Activated T-helper 1 cell treated with Interleukin-2 at 50 U/mL for 16 hours (primary cell): ENCODE data around the gene MSH6.

ENCODE experiments used
- DNase-seq: peaks from one replicate; pipeline ENCODE4 v3.0.0-alpha.2; 2020; ENCODE audit warnings: low read depth

The MSH6 gene

GRCh38 chr2:47783486-47784351 is 774 bp downstream of the MSH6 start:
- DNase-seq = peak; percentile 45

GRCh38 chr2:47784352-47784851 is 1.5 kb downstream of the MSH6 start:
- DNase-seq = no peak

- DNase-seq = no peak
Observed at GRCh38 chr2:47785986-47786385, 3.0 kb downstream of the MSH6 start.

GRCh38 chr2:47796090-47796697 is 13.2 kb downstream of the MSH6 start:
- DNase-seq = no peak

GRCh38 chr2:47798631-47799030 is 15.7 kb downstream of the MSH6 start:
- no peak for DNase-seq

GRCh38 chr2:47799031-47799609 is 16.2 kb downstream of the MSH6 start:
- no peak for DNase-seq

GRCh38 chr2:47801118-47801517 is 18.2 kb downstream of the MSH6 start:
- no peak for DNase-seq

GRCh38 chr2:47803363-47803762 is 20.4 kb downstream of the MSH6 start:
- DNase-seq = no peak

GRCh38 chr2:47803770-47804169 is 20.8 kb downstream of the MSH6 start:
- no peak for DNase-seq

- no peak for DNase-seq
Observed at GRCh38 chr2:47805850-47806249, 22.9 kb downstream of the MSH6 start.

GRCh38 chr2:47808614-47809013 is 25.7 kb downstream of the MSH6 start:
- DNase-seq = no peak

GRCh38 chr2:47809903-47810302 is 27.0 kb downstream of the MSH6 start:
- DNase-seq = no peak

GRCh38 chr2:47810850-47811249 is 27.9 kb downstream of the MSH6 start:
- no peak for DNase-seq

GRCh38 chr2:47811668-47812067 is 28.7 kb downstream of the MSH6 start:
- no peak for DNase-seq

GRCh38 chr2:47815764-47816163 is 32.8 kb downstream of the MSH6 start:
- DNase-seq = no peak

GRCh38 chr2:47818777-47819176 is 35.8 kb downstream of the MSH6 start:
- no peak for DNase-seq

- DNase-seq = no peak
Observed at GRCh38 chr2:47819834-47820233, 36.9 kb downstream of the MSH6 start.

GRCh38 chr2:47822518-47822917 is 39.6 kb downstream of the MSH6 start:
- DNase-seq = no peak

- no peak for DNase-seq
Observed at GRCh38 chr2:47833516-47833968, 50.6 kb downstream of the MSH6 start.

- DNase-seq = no peak
Observed at GRCh38 chr2:47838249-47838648, 55.3 kb downstream of the MSH6 start.

GRCh38 chr2:47838686-47839085 is 55.7 kb downstream of the MSH6 start:
- no peak for DNase-seq

GRCh38 chr2:47842846-47843245 is 59.9 kb downstream of the MSH6 start:
- DNase-seq = no peak

- DNase-seq = no peak
Observed at GRCh38 chr2:47843407-47843806, 60.5 kb downstream of the MSH6 start.
